COLO668 (cell line): ENCODE measurements around the gene CFD.
"Not testable (repeated sequence)": the region's sequence is repeated elsewhere in the genome, so short reads cannot be mapped to it uniquely, and the experiment has no call there.

Experiments
- DNase-seq: peaks from one replicate; lab custom pipeline; 2025; ENCODE audit not compliant: unreplicated experiment; lab: John Stamatoyannopoulos, UW

The CFD gene

DNA sequence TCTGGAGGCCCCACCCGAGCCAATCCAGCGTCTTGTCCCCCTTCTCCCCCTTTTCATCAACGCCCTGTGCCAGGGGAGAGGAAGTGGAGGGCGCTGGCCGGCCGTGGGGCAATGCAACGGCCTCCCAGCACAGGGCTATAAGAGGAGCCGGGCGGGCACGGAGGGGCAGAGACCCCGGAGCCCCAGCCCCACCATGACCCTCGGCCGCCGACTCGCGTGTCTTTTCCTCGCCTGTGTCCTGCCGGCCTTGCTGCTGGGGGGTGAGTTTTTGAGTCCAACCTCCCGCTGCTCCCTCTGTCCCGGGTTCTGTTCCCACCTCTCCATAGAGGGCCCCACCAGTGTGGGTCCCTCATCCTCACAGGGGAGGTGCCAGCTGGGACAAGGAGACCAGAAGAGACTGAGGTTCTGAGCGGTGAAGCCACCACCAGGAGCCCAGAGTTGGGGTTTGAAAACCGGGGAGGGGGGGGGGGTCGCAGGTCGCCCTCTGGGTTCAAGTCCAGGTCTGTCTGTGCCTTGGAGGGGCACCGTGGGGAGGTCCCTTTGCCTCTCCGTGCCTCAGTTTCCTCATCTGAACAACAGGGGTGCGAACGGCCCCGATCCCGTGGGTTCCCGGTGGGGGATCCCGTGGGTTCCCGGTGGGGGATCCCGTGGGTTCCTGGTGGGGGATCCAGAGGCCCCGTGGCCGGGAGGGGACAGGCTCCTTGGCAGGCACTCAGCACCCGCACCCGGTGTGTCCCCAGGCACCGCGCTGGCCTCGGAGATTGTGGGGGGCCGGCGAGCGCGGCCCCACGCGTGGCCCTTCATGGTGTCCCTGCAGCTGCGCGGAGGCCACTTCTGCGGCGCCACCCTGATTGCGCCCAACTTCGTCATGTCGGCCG is 7.1 kb upstream of the CFD start, which contains the start of gene ELANE:
Gene ELANE (plus strand): TSS at position 168 of the 878 bp plus-strand sequence. CDS start 26 bp downstream, at position 194.
- DNase-seq = no peak

GRCh38 chr19:853014-853585 is 6.4 kb upstream of the CFD start:
- no peak for DNase-seq

GRCh38 chr19:853614-854220 is 5.7 kb upstream of the CFD start:
- not testable (repeated sequence) for DNase-seq

DNA sequence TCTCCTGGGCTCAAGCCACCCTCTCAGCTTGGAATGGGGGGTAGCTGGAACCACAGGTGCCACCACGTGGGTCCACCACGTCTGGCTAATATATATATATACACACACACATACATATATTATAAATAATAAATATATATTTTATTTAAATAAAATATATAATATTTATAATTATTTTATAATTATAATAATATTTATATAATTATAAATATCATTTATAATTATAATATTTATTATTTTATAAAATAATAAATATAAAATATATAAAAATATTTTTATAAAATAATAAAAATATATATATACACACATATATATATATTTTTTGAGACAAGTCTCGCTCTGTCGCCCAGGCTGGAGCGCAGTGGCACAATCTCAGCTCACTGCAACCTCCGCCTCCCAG is 4.9 kb upstream of the CFD start:
- no peak for DNase-seq

GRCh38 chr19:855142-855541 is 4.3 kb upstream of the CFD start:
- DNase-seq = no peak

- DNase-seq = no peak
Measured at GRCh38 chr19:855566-856120, 3.8 kb upstream of the CFD start.

DNA sequence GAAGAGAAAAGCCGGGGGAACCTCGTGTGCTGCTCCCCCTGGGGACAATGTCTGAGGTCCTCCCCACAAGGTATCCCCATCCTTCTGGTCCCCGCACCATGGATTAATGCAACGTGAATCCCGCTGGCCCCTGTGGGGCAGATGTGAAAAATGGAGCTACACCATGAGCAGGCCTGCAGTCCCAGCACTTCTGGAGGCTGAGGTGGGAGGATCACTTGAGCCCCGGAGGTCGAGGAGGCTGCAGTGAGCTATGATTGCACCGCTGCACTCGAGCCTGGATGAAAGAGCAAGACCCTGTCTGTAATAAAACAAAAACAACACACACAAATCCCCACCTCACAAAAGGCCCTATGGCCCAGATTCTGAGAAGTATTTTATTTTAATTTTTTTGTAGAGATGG is 1.2 kb upstream of the CFD start:
- no peak for DNase-seq

- no peak for DNase-seq
Measured at GRCh38 chr19:861141-861755, 1.8 kb downstream of the CFD start.

DNA sequence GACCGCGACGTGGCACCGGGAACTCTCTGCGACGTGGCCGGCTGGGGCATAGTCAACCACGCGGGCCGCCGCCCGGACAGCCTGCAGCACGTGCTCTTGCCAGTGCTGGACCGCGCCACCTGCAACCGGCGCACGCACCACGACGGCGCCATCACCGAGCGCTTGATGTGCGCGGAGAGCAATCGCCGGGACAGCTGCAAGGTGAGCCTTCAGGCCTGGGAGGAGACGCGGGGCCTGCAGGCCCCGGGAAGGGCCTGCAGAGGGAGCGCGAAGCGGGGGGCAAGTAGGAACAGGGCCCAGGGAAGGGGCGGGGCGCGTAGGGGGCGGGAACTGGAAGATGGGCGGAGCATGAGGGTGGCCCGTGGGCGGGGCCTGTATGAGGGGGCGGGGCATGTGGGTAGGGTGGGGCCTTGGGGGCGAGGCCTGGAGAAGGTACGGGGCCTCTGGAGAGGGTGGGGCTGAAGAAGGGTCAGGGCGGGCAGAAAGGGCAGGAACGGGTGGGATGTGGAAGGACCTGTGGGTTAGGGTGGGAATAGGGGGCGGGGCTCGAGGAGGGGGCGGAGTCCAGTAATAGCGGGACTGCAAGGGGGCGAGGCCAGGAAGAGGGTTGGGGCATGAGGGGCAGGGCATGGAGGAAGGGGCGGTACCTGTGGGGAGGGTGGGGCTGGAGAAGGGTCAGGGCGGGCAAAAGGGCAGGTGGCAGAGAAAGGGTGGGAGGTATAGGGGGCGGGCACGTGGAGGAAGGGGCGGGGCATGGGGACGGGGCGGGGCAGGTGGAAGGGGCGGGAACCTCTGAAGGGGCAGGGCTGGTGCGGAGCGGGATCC is 2.5 kb downstream of the CFD start:
- peak; percentile 69 for DNase-seq

GRCh38 chr19:862581-863314 is 3.3 kb downstream of the CFD start:
- DNase-seq = peak; percentile 60

DNA sequence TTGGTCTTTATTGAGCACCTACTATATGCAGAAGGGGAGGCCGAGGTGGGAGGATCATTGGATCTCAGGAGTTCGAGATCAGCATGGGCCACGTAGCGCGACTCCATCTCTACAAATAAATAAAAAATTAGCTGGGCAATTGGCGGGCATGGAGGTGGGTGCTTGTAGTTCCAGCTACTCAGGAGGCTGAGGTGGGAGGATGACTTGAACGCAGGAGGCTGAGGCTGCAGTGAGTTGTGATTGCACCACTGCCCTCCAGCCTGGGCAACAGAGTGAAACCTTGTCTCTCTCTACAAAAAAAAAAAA is 3.8 kb downstream of the CFD start:
- no peak for DNase-seq

GRCh38 chr19:866769-867300 is 7.4 kb downstream of the CFD start:
- no peak for DNase-seq

DNA sequence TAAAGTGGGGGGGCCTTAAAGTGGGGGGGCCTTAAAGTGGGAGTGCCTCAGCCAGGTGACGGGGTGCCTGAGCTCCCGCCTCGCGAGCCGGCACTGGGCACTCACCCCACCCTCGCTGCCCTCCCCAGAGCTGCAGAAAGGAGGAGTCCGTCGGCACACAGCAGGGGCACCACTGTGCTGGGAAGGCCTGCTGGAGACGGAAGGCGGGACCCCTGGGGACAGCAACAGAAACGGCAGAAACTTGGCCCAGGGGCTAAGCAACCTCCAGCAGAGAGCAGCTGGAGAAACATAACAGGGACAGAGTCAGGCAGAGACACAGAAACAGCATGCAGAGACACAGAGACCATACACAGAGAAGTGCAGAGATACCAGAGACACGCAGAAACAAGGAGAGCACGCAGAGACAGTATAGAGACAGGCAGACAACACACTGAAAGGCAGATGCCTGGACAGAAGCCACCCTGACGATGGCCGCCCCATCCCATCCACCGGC is 7.9 kb downstream of the CFD start:
- DNase-seq = no peak

GRCh38 chr19:867855-868457 is 8.5 kb downstream of the CFD start:
- no peak for DNase-seq

GRCh38 chr19:868458-869244 is 9.2 kb downstream of the CFD start:
- no peak for DNase-seq

DNA sequence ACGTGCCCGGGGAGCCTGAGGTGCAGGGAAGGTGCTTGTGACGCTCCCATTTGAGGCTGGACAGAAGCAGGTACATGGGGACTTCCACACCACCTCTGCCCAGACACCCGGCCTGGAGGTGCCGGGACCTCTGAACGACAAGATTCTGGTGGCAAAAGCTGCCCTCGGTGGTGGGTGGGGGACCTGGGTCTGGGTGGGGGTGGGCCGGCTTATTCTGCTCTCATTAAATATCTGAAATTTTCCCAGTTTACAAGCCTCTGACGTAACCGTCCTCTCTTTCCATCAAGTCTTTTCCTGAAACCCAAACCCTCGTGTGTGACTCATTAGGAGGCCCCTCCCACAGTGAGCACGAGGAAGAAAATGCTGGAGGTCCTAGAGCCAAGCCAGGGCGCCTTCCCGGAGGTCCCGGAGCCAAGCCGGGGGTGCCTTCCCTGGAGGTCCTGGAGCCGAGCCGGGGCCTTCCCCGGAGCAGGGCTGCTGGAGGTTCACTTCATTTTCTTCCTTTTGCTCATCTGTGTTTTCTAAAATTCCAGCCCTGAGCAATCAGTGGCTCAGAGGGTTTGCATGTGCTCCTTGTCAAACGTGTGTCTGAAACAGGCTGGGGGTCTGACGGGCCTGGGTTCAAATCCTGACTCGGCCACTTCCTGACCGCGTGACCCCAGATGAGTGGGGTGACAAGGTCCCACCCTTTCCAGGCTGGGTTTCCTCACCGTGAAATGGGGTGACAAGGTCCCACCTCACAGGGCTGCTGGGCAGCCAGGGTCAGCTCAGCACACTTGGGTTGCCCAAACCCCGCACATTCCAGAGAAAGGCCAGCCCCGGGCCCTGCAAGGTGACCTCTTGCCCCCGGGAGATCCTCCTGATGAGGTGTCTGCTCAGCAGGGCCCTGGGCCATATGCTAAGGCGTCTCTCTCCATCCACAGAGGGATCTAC is 10.0 kb downstream of the CFD start:
- DNase-seq = no peak

- no peak for DNase-seq
Measured at GRCh38 chr19:870314-870713, 10.8 kb downstream of the CFD start.
